Gastroesophageal sphincter (tissue), 4 donors: ENCODE results near the gene RNF212. TPM values are rescaled to one million over a fixed set of nuclear protein-coding genes. Genes with fewer than 3 reads are reported as not detected.

ENCODE experiments used
- ATAC-seq: fragments of 150-250 bp; one replicate; pipeline ENCODE4 v1.9.1; 2016; ENCODE audit warnings: mild to moderate bottlenecking, moderate library complexity
- H3K27ac ChIP-seq, 4 donors: fragments of 200-600 bp; sonication (generic) in 3 of 4; 1 replicate in 3 of 4; 2 replicates in 1 of 4; pipeline ENCODE4 v1.5.1; 2016 to 2019
- H3K27me3 ChIP-seq: fragments of 200-600 bp; sonication (generic); one replicate; pipeline ENCODE4 v1.5.1; 2019
- H3K36me3 ChIP-seq, 2 donors: fragments of 200-600 bp; sonication (generic); one replicate each; pipeline ENCODE4 v1.5.1; 2019; ENCODE audit warnings: control low read depth in 1 of 2
- H3K4me1 ChIP-seq, 3 donors: fragments of 200-600 bp; sonication (generic); 1 replicate in 2 of 3; 2 replicates in 1 of 3; pipeline ENCODE4 v1.5.1; 2016 to 2019; ENCODE audit warnings: control low read depth in 2 of 3
- H3K4me3 ChIP-seq, 2 donors: fragments of 200-600 bp; sonication (generic); one replicate each; pipeline ENCODE4 v1.5.1; 2019; ENCODE audit warnings: mild to moderate bottlenecking in 1 of 2, moderate library complexity in 1 of 2
- H3K9me3 ChIP-seq, 3 donors: fragments of 200-600 bp; sonication (generic); one replicate each; pipeline ENCODE4 v1.5.1; 2017 to 2019; ENCODE audit warnings: control low read depth in 2 of 3
- CTCF ChIP-seq, 4 experiments: fragments of 200-600 bp in 2 of 4; fragments of 450-650 bp in 2 of 4; sonication (generic) in 1 of 4; IDR thresholded peaks; one replicate each; pipeline ENCODE4 v1.5.1; 2017 to 2019; ENCODE audit warnings: antibody characterized with exemption in 4 of 4, mild to moderate bottlenecking in 2 of 4, moderate library complexity in 2 of 4
- EP300 ChIP-seq: sonication (generic); formaldehyde crosslinking; IDR thresholded peaks from one replicate; pipeline ENCODE4 v1.6.1; 2017; ENCODE audit warnings: antibody characterized with exemption, mild to moderate bottlenecking
- POLR2A ChIP-seq, 2 donors: fragments of 450-650 bp; IDR thresholded peaks; one replicate each; pipeline ENCODE4 v1.6.1; 2017; ENCODE audit warnings: antibody characterized with exemption in 2 of 2, mild to moderate bottlenecking in 2 of 2, moderate library complexity in 1 of 2
- POLR2AphosphoS5 ChIP-seq: sonication (generic); formaldehyde crosslinking; IDR thresholded peaks from one replicate; pipeline ENCODE4 v1.6.1; 2017; ENCODE audit warnings: antibody characterized with exemption
- WGBS, 2 donors: methylation state at CpG; one replicate each; pipeline ENCODE4 v1.1.5; 2018; ENCODE audit warnings: low coverage in 1 of 2; 5-methylcytosine and 5-hydroxymethylcytosine counted together
- total RNA-seq, 4 donors: library from RNA; depleted of rRNA; stranded (reverse); fragments of >200 nt; gene quantifications; one replicate each; pipeline ENCODE4 v1.1.0, GENCODE V29; 2016

Gene RNF212
- total RNA-seq, 4 donors from 2014 or later: 1.5 to 6.9 (median 4.6) TPM

GRCh38 chr4:1075809-1076699 lies 37.3 kb downstream of the RNF212 start:
- peaks cover 55% of the 10 kb centered on the region for H3K27me3 ChIP-seq
- ATAC-seq: no peak
- TF ChIP-seq EP300 (no peak), POLR2A (IDR thresholded peaks at IDR 0.05) (no peak), POLR2AphosphoS5 (no peak), CTCF (IDR thresholded peaks at IDR 0.05) (no peak)
- no peaks in the 10 kb centered on the region for H3K4me1 ChIP-seq
- 75 to 83% methylated on average over 2 to 3 of the region's 11 CpGs for WGBS, 2 donors
- H3K27ac ChIP-seq: no peak overlapping the region
- no peaks in the 10 kb centered on the region for H3K36me3 ChIP-seq
- H3K4me3 ChIP-seq: no peak overlapping the region
- no peaks in the 10 kb centered on the region for H3K9me3 ChIP-seq

- Histone ChIP-seq H3K9me3 (no peaks in the 10 kb centered on the region), H3K4me1 (no peaks in the 10 kb centered on the region), H3K27me3 (peaks cover 52% of the 10 kb centered on the region), H3K36me3 (no peaks in the 10 kb centered on the region), H3K4me3 (no peak overlapping the region), H3K27ac (no peak overlapping the region)
- no peak for TF ChIP-seq CTCF (IDR thresholded peaks at IDR 0.05)
- TF ChIP-seq EP300: no peak
- no peak for TF ChIP-seq POLR2AphosphoS5
- TF ChIP-seq POLR2A (IDR thresholded peaks at IDR 0.05): no peak
- WGBS, 2 donors: 69 to 75% methylated on average over 2 to 5 of the region's 7 CpGs
- no peak for ATAC-seq
Measured at GRCh38 chr4:1075225-1075624, 38.1 kb downstream of the RNF212 start.

GRCh38 chr4:1074077-1074476 lies 39.3 kb downstream of the RNF212 start:
- H3K36me3 ChIP-seq: no peaks in the 10 kb centered on the region
- no peaks in the 10 kb centered on the region for H3K9me3 ChIP-seq
- no peaks in the 10 kb centered on the region for H3K4me1 ChIP-seq
- peaks cover 58% of the 10 kb centered on the region for H3K27me3 ChIP-seq
- TF ChIP-seq POLR2A (IDR thresholded peaks at IDR 0.05): no peak
- TF ChIP-seq POLR2AphosphoS5: no peak
- no peak for TF ChIP-seq EP300
- no peak for TF ChIP-seq CTCF (IDR thresholded peaks at IDR 0.05)
- no peak for ATAC-seq
- no peak overlapping the region for H3K4me3 ChIP-seq
- no peak overlapping the region for H3K27ac ChIP-seq
- WGBS, 2 donors: 90% methylated on average over 2 of the region's 9 CpGs; no CpG with 5 or more reads in 1 of the 2 donors

GRCh38 chr4:1072830-1073446 lies 40.4 kb downstream of the RNF212 start:
- Histone ChIP-seq H3K9me3 (no peaks in the 10 kb centered on the region), H3K27me3 (peaks cover 58% of the 10 kb centered on the region), H3K4me1 (no peaks in the 10 kb centered on the region), H3K36me3 (no peaks in the 10 kb centered on the region), H3K27ac (no peak overlapping the region), H3K4me3 (no peak overlapping the region)
- 10 to 25% methylated on average over 8 to 9 of the region's 11 CpGs for WGBS, 2 donors
- TF ChIP-seq EP300 (no peak), CTCF (IDR thresholded peaks at IDR 0.05) (peak in 3 of 4 experiments; percentile 36 to 50 (median 41))
- peak; percentile 69 for ATAC-seq

- no peak for ATAC-seq
- Histone ChIP-seq H3K9me3 (no peaks in the 10 kb centered on the region), H3K4me1 (no peaks in the 10 kb centered on the region), H3K27me3 (peaks cover 54% of the 10 kb centered on the region), H3K27ac (no peak overlapping the region), H3K4me3 (no peak overlapping the region), H3K36me3 (no peaks in the 10 kb centered on the region)
- WGBS, 2 donors: 81 to 86% methylated on average over 1 to 6 of the region's 7 CpGs
- TF ChIP-seq POLR2A (IDR thresholded peaks at IDR 0.05) (no peak), CTCF (IDR thresholded peaks at IDR 0.05) (no peak)
Measured at GRCh38 chr4:1069394-1069793, 44.0 kb downstream of the RNF212 start.
